ENCODE data around the gene EXOC3.
"Not testable (repeated sequence)": the region's sequence is repeated elsewhere in the genome, so short reads cannot be mapped to it uniquely, and the experiment has no call there.

EXOC3 gene

DNA sequence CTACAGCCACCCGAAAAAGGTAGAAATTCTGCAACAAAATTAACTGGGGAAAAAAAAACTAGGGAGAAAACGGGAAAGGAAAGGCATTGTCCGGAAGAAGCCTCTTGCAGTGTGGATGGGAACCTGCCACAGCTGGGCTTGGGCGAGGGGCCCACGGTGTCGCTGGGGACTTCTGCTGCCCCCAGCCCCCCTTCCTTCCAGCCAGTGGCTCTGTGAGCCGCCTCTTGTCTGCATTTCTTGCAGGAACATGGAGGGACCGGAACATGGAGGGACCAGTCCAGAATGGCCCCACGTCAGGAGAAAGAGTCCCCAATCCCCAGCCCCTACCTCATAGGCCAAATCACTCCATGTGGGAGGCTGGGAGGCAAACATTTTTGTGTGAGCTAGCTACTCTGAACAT, 36.9 kb upstream of the EXOC3 start:
- in situ Hi-C loops (cut with HindIII; ENCODE audit: low sequenced_read_pairs), result no loop called here

DNA sequence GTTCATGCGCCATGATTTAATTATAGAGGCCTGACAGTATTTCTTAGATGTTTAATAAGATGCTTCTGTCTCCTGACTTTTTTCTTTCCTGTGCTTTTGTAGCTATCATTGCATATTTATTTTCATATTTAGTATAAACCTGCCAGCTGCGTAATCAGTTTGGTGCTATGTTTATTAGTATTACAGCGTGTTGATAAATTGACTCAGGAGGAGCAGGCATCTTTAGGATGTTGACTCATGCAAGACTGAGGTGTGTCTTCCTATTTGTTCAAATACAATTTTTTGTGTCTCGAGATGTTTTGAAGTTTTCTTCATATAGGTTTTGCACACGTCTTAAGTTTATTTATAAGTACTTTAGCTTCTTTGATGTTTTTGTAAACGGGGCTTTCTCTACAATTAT, 35.9 kb upstream of the EXOC3 start:
- in situ Hi-C loops (cut with HindIII; ENCODE audit: low sequenced_read_pairs), result no loop called here

DNA sequence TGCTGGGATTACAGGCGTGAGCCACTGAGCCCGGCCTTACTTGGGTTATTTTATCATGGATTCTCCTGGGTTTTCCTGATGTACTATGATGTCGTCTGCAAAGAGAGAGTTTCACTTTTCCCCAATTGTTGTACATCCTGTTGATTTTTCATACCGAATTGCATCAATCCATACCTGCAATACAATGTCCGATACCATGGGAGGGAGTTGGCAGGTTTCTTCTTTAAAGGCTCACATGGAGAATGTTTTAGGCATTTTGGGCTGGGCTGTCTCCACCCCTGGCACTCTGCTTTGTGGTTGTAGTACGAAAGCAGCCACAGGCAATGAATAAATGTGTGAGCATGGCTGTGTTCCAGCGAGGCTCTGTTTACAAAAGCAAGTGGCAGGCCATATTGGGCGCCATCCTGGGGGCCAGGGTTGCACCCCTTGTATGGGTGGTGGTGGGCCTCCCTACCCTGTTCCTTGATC, 35.1 kb upstream of the EXOC3 start:
- in situ Hi-C loops (cut with HindIII; ENCODE audit: low sequenced_read_pairs), result no loop called here

DNA sequence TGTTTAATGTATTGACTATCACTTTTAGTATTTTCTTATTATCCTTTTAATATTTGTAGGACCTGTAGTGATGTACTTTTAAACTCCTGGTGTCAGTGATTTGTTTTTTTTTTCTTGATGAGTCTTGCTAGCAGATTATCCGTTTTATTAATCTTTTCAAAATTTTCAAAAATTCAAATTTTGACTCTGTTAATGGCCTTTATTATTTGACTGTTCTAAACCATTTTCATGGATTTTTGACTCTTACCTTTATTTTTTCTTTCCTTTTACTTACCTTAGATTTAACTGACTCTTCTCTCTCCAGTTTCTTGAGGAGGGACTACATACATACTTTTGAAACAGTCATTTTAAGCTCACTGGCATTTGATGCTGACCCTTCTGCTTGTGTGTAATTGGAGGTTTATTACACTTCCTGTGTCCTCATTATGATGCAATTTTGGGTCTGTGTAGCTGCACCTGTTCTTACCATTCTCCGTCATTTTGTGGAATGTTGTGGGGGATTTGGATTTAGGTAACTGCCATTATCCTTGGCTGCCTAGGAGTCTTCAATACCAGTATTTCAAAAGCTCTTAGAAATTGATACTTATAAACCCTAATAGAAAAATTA, 32.0 kb upstream of the EXOC3 start:
- in situ Hi-C loops (cut with HindIII; ENCODE audit: low sequenced_read_pairs), result no loop called here

DNA sequence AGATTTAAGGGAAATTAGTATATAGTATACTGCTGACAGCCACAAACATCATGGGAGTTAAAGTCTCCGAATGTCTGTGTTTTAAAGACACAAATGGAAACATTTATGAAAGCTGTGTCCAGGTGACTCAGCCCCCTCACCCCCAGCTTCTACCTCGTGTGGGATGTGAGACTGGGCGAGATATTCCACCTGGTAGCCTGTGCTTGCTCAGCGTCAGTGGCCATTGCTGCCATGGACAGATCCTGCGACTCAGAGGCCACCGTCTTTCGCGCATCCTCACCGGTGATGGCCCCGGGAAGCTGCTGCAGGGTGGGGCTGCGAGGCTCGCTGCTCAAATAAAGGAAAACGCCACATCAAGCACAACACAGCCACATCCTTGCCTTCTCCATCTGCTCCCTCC, 31.2 kb upstream of the EXOC3 start:
- in situ Hi-C loops (cut with HindIII; ENCODE audit: low sequenced_read_pairs), result no loop called here

DNA sequence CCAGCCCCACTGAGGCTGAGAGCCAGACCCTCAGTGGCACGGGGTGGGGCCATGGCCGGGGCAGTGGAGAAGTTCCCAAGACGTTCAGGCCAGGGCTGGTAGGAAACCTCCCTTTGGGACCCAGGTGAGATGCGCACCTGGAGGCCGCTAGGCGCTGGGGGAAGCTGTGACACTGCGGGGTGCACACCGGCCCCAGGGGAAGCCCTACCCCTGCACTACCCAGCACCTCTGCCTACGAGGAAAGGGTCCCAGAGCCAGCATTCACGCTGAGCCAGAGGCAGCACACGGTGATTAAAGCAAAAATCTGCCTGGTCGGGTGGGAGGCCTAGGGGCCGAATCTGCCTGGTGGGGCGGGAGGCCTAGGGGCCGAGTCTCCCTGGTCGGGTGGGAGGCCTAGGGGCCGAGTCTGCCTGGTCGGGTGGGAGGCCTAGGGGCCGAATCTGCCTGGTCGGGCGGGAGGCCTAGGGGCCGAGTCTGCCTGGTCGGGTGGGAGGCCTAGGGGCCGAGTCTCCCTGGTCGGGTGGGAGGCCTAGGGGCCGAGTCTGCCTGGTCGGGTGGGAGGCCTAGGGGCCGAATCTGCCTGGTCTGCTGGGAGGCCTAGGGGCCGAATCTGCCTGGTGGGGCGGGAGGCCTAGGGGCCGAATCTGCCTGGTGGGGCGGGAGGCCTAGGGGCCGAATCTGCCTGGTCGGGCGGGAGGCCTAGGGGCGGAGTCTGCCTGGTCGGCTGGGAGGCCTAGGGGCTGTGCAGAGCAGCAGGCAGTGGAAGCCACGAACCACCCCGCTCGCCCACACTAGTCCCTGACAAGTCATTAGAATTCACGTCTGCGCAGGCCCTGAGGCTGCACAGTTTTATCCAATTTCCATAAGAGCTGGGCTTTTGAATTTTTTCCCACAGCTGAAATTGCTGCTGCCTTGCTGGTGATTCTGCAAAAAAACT, 27.7 kb upstream of the EXOC3 start:
- in situ Hi-C loops (cut with HindIII; ENCODE audit: low sequenced_read_pairs), result not testable (repeated sequence)

DNA sequence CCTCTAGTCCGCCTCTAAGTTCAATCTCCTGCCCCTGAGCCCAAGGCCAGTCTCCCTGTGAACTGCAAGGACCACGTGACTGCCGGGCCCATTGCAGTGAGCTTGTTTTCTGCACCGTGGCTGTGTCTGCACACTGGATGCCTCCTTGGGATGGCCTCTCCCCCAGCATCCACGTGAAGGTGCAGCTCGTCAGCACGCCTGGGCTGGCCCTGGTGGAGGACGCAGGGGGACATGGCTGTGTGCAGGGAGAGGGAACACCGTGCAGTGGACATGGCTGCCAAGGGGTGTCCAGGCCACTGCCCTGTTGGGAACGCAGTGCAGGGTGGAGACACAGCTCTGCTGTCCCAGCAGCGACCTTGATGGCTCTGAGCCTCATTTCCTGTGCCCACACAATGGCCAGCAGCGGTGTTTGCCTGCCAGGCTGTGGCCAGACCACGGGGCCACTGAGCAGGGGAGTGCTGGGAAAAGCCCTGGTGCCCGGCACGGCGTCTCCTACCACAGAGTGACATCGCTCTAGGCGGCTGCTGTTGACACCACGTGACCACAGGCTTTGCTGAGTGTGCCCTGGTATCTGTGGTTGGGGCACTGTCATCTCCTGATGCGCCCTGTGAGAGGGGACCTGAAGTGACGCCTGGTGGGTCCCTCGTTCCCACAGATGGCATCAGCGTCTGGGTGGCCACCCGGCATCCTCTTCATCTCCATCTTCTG, 26.9 kb upstream of the EXOC3 start:
- in situ Hi-C loops (cut with HindIII; ENCODE audit: low sequenced_read_pairs), result no loop called here

DNA sequence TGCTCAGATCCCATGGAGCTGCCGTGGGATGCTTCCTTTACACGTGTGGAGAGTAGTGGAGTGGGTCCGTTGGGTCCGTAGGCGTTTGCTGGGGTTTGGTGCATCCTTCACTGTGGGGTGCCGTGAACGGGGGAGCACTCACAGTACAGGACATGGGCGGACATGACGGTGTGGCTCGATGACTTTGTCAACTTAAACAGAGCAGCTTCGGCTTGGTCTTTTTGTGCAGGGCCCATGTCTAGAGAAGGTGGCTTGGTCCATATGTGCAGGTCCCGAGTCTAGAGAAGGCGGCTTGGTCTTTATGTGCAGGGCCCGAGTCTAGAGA, 26.4 kb upstream of the EXOC3 start:
- in situ Hi-C loops (cut with HindIII; ENCODE audit: low sequenced_read_pairs), result no loop called here

DNA sequence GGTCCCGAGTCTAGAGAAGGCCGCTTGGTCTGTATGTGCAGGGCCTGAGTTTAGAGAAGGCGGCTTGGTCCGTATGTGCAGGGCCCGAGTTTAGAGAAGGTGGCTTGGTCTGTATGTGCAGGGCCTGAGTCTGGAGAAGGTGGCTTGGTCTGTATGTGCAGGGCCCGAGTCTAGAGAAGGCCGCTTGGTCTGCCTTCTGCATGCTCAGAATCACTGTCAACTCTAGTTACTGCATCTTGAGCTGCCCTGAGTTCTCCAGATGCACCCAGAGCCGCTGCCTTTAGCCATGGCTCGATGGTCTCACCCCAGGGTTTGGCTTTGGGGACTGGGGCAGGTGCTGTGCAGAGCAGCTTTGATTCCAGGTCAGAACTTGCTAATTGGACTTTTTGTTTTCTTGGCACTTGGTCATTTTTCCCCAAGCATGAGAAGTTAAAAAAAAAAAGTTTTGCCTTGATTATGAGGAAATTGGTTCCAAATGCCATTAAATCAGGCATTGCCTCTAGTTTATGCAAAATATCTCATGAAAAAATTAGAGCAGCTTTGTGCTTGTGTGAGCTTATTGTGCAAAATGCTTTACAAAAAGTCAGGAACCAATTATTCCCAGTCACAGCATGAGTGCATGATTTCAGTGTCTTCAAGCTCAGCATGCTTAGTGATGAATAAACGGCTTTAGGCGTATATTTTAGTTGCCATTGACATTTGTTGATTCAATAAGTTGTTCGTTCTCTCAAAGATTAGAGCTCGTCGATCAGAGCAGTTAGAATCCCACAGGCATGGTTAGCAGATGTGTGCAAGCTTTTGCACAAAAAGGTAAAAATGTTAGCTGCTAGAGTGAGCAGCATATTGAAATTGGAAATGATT, 25.4 kb upstream of the EXOC3 start:
- in situ Hi-C loops (cut with HindIII; ENCODE audit: low sequenced_read_pairs), result no loop called here

DNA sequence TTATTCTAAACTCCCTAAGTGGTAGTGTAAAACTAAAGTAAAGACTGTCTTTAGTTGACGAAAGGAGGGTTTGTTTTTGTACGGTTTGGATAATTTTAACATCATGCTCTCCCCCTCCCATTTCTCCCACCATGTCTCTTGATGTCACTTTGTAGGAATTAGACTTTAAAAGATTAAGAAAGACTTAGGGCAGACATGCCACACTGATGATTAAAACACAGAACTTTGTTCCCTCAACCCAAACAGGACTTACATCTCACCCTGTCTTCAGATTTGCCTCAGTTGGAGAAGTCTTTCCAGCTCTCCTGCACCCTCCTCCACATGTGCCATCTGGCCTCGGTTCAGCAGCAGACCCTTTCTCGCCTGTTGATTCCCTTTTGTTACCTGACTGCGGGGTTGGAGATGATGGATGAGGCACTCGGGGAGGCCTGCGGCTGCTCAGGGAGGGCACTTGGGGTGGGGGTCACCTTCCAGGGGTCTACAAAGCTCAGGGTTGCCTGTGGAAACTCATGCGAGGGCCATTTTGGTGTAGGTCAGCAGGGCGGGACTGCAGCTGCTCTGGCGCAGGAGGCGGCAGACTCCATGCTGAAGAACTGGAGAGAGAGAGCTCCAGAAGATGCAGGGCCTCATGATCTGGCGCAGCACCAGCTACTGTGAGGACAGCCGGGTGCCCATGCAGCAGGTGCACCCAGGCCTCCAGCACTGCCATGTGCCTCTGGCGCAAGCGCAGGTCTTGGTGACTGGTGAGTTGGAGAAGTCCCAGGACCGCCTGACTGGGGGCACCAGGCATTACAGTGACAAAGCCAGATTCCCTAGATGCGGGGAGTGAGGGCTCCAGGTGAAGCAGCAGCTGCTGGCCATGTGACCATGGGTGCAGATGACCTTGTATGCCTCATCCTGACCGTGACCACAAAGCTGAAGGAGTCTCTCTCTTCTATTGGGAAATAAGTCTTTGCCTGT, 24.5 kb upstream of the EXOC3 start:
- in situ Hi-C loops (cut with HindIII; ENCODE audit: low sequenced_read_pairs), result no loop called here

DNA sequence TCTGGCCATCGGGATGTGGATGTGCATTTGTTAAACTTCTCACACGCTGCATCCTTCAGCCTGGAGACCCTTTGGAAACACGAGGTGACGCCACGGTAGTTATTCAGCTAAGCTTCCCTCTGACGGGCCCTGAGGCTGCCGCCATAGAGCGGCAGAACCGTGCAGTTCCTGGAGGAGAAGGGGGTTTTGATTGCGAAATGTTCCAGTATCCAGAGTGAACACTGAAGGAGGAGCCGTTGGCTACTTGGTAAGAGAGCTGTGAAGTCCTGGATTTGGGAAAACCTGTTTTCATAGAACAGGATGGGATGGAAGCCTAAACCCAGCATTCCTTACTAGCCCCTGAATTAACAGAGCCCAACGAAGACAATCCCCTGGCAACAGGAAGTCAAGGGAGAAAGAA, 23.0 kb upstream of the EXOC3 start:
- in situ Hi-C loops (cut with HindIII; ENCODE audit: low sequenced_read_pairs), result loop anchor here (10.0 kb wide), 1 partner anchor 75 kb away; no protein-coding TSS in a partner anchor

DNA sequence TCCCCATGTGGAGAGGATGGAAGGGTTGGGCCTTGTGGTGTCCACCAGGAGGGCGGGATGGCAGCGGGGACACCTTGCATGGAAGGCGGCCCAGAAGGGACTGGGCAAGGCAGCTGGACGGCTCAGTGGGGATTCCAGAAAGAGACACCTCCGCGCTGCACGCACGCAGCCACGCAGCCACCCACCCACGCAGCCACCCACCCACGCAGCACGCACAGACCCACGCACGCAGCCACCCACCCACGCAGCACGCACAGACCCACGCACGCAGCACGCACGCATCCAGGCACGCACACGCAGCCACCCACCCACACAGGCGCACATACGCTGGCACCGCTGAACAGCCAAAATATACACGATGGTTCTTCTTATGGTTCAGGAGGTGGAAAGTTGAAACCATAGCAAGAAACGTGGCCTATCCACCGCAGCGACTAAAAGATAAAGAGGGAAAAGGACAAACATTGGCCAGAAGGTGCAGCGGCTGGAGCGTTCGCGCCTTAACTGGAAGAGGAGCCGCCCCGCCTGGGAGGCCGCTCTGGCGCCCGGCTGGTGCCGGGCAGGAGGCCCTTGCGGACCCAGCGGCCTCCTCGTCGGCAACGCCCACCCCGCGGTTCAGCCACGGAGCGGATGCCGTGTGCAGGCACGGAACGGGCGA, 22.2 kb upstream of the EXOC3 start:
- in situ Hi-C loops (cut with HindIII; ENCODE audit: low sequenced_read_pairs), result loop anchor here (10.0 kb wide), 1 partner anchor 76 kb away; no protein-coding TSS in a partner anchor

DNA sequence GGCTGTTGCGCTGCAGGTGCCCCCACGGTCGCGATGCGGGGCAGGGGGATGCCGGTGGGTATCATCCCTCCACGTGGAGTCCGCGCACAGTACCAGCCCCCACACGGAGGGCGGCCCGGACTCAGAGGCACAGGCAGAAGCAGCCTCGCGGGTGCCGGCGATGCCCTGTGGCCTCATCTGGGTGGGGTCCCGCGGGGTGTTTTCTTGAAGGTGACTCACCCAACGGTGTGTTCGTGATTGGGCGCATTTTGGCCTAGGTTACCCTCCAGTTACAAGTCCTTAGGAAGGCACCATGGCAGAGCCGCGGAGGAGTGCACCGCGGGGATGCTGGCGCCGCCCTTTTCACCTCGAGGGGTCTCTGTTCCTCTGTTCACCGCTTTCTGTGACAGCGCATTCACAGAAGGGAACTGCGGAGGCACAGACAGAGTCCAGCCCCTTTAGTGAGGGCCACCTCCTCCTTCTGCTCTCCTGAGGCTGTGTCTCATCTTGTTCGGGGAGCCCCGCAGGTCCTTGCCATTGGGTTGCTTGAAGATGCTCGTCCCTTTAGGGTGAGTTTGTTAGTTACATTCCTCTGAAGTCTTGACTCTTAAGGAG, 21.6 kb upstream of the EXOC3 start:
- in situ Hi-C loops (cut with HindIII; ENCODE audit: low sequenced_read_pairs), result loop anchor here (10.0 kb wide), 1 partner anchor 77 kb away; no protein-coding TSS in a partner anchor

DNA sequence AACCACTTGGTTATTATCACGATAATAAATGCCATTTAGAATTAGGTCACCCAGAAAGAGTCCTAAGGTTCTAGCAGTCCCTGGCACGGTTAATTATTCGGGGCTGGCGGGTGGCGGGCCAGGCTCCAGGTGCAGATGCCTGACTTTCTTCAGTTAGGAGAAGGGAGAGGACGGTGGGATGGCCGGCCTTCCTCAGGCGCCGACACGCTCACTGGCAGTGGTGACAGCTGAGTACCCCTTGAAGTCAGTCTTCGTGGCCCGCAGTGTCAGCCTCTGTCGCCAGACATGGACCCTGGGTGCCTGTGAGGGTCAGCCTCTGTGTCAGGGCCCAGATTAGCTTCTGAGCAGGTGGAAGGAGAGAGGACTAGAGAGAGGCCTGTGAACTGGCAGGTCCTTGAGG, 21.1 kb upstream of the EXOC3 start:
- in situ Hi-C loops (cut with HindIII; ENCODE audit: low sequenced_read_pairs), result loop anchor here (10.0 kb wide), 1 partner anchor 77 kb away; no protein-coding TSS in a partner anchor

DNA sequence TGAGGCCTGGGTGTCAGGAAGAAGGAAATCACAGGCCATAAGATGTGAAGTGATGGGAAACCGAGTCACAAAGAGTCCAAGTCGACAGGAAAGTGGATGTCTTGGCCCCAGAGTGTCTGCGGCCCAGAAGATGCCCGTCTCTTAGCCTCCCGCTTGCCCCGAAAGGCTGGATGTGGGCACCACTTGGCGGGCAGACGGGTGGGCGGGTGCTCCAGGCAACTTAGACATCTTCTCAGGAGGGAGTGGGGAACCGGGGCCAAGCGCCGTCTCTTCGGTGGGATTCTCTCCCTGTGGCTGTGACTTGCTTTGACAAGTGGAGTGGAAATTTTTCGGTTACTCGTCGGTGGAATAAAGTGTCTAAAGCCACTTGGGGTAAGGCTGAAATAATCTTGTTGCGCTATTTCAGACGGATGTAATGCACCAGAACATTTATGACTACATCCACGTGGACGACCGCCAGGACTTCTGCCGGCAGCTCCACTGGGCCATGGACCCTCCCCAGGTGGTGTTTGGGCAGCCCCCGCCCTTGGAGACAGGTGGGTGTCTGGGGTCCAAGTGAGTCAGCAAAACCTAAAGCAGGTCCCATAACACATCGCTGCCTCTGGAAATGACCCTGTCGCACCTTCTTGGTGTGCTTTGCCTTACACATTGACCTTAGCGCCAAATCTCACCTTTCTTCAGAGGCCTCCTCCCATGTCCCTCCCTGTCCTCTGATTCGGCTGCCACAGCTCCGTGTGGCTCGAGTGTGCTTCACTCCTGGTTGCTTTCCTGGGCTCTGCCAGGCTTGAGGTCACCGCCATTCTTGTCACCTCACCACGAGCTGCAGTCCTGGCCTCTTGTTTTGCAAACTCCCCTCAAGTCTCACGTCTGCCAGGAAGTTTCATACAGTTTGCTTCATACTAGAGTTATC, 20.4 kb upstream of the EXOC3 start:
- in situ Hi-C loops (cut with HindIII; ENCODE audit: low sequenced_read_pairs), result loop anchor here (10.0 kb wide), 1 partner anchor 78 kb away; no protein-coding TSS in a partner anchor

DNA sequence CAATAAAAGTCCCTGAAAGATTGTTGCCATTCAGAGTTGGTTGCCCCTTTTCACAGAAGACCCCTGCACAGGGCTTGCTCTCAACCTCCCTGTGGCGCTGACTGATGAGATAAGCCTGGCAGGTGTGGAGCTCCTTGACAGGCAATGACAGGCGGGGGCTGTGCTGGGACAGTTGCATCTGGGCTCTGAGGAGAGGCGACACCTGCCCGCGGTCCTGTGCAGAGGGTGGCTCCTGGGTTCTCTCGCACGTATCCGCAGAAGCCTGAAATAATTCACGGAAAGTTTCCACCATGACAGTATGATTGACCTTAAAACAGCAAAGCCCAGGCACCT, 19.8 kb upstream of the EXOC3 start:
- in situ Hi-C loops (cut with HindIII; ENCODE audit: low sequenced_read_pairs), result loop anchor here (10.0 kb wide), 1 partner anchor 78 kb away; no protein-coding TSS in a partner anchor

DNA sequence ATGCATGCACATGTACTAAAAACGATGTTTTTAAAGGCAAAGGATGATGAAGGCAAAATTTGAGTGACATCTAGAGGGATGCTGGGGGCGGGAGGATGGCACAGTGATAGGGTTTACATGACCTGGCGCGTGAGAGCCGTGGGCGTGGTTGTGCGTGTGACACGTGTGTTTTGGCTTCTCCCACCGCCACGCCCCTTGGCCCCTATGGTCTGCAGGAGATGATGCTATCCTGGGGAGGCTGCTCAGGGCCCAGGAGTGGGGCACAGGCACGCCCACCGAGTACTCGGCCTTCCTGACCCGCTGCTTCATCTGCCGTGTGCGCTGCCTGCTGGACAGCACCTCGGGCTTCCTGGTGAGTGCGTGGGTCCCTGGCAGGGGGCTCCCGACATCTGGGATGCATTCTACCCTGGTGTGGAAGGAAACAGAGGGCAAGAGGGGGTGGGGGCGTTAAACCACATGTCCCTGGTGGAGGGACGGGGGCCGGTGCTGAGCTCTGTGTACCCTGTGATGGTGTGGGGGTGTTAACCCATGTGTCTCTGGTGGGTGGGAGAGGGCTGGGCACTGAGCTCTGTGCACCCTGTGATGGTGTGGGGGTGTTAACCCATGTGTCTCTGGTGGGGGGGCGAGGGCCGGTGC, 19.2 kb upstream of the EXOC3 start:
- in situ Hi-C loops (cut with HindIII; ENCODE audit: low sequenced_read_pairs), result loop anchor here (10.0 kb wide), 1 partner anchor 79 kb away; no protein-coding TSS in a partner anchor

Measured in endothelial cell of hepatic sinusoid (primary cell).